GM21786 (cell line): ENCODE measurements around the gene KIAA1671.
"Not testable (repeated sequence)": the region's sequence is repeated elsewhere in the genome, so short reads cannot be mapped to it uniquely, and the experiment has no call there.

Experiments used
- ATAC-seq: cut with Tn5 transposase; IDR thresholded peaks from one replicate; pipeline ENCODE4 v1.9.1; 2021; ENCODE audit not compliant: unreplicated experiment

Gene KIAA1671

GRCh38 chr22:25187469-25187868 lies 235.0 kb downstream of the KIAA1671 start:
- ATAC-seq = no peak

- no peak for ATAC-seq
Measured at GRCh38 chr22:25192406-25192805, 239.9 kb downstream of the KIAA1671 start.

GRCh38 chr22:25193130-25193529 lies 240.6 kb downstream of the KIAA1671 start:
- ATAC-seq = no peak

GRCh38 chr22:25193548-25193947 lies 241.0 kb downstream of the KIAA1671 start:
- no peak for ATAC-seq

- no peak for ATAC-seq
Measured at GRCh38 chr22:25196326-25196725, 243.8 kb downstream of the KIAA1671 start.

GRCh38 chr22:25197340-25197739 lies 244.8 kb downstream of the KIAA1671 start:
- no peak for ATAC-seq

- ATAC-seq = no peak
Measured at GRCh38 chr22:25199731-25200520, 247.4 kb downstream of the KIAA1671 start, which contains the start of gene CRYBB3. CRYBB3 (plus strand) TSS chr22:25199858; CDS start chr22:25201397, 1,539 bp downstream.

- no peak for ATAC-seq
Measured at GRCh38 chr22:25200967-25201366, 248.5 kb downstream of the KIAA1671 start.

GRCh38 chr22:25201557-25202273 lies 249.2 kb downstream of the KIAA1671 start:
- ATAC-seq = no peak

- no peak for ATAC-seq
Measured at GRCh38 chr22:25202290-25202921, 249.9 kb downstream of the KIAA1671 start.

GRCh38 chr22:25203082-25203481 lies 250.6 kb downstream of the KIAA1671 start:
- no peak for ATAC-seq

- not testable (repeated sequence) for ATAC-seq
Measured at GRCh38 chr22:25204547-25204946, 252.0 kb downstream of the KIAA1671 start.

GRCh38 chr22:25205847-25206246 lies 253.3 kb downstream of the KIAA1671 start:
- no peak for ATAC-seq

- ATAC-seq = no peak
Measured at GRCh38 chr22:25206998-25207397, 254.5 kb downstream of the KIAA1671 start.

- ATAC-seq = no peak
Measured at GRCh38 chr22:25207553-25208157, 255.1 kb downstream of the KIAA1671 start.

GRCh38 chr22:25208328-25208727 lies 255.8 kb downstream of the KIAA1671 start:
- no peak for ATAC-seq

- no peak for ATAC-seq
Measured at GRCh38 chr22:25208743-25209505, 256.4 kb downstream of the KIAA1671 start.

- no peak for ATAC-seq
Measured at GRCh38 chr22:25210793-25211192, 258.3 kb downstream of the KIAA1671 start.

GRCh38 chr22:25212337-25212736 lies 259.8 kb downstream of the KIAA1671 start:
- ATAC-seq = no peak

GRCh38 chr22:25213221-25213620 lies 260.7 kb downstream of the KIAA1671 start:
- ATAC-seq = no peak

GRCh38 chr22:25216230-25216629 lies 263.7 kb downstream of the KIAA1671 start:
- no peak for ATAC-seq
